H1 (cell line): ENCODE measurements around the gene KCNMA1.

Experiments used
- EZH2 ChIP-seq: fragments of 200-600 bp; sonication (generic); IDR thresholded peaks from 2 replicates; pipeline ENCODE4 v1.7.1; 2012; ENCODE audit warnings: low read depth, mild to moderate bottlenecking, moderate library complexity, low read length, inconsistent platforms; ENCODE audit not compliant: severe bottlenecking
- JUN ChIP-seq: IDR thresholded peaks from 2 replicates; pipeline ENCODE4 v1.6.1; 2011; ENCODE audit warnings: low read depth, mild to moderate bottlenecking, improper control_type of control experiment, low read length
- TF ChIP-seq, protein P1 (sequence below), 3 experiments: IDR thresholded peaks; 1 replicate in 2 of 3; 2 replicates in 1 of 3; pipeline versions ENCODE4 v1.5.1 to v1.6.1; 2011; ENCODE audit warnings: low read length in 3 of 3, mild to moderate bottlenecking in 3 of 3, inconsistent platforms in 2 of 3, low read depth in 1 of 3, moderate library complexity in 1 of 3; ENCODE audit not compliant: insufficient read depth in 1 of 3; ENCODE audit errors: control extremely low read depth in 1 of 3

DNA sequence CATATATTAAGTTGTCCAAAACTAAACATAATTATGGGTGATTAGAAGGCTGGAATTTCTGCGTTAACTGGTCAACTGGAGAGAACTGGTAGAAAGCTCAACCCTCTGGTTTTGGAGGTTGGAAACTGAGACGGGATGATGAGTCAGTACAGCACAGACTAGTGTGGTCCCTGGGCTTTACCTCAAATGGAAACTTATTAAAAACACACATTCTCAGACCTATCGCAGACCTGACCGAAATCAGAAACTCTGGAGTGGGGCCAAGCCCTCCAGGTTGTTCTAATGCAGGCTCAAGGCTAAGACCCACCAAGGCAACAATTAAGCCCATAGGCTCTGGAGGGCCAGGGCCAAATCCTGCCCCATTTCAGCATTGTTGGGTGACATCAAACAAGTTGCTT lies 136.9 kb downstream of the KCNMA1 start:
- TF ChIP-seq JUN = no peak
- TF ChIP-seq EZH2 = no peak
- TF ChIP-seq, protein P1, sequence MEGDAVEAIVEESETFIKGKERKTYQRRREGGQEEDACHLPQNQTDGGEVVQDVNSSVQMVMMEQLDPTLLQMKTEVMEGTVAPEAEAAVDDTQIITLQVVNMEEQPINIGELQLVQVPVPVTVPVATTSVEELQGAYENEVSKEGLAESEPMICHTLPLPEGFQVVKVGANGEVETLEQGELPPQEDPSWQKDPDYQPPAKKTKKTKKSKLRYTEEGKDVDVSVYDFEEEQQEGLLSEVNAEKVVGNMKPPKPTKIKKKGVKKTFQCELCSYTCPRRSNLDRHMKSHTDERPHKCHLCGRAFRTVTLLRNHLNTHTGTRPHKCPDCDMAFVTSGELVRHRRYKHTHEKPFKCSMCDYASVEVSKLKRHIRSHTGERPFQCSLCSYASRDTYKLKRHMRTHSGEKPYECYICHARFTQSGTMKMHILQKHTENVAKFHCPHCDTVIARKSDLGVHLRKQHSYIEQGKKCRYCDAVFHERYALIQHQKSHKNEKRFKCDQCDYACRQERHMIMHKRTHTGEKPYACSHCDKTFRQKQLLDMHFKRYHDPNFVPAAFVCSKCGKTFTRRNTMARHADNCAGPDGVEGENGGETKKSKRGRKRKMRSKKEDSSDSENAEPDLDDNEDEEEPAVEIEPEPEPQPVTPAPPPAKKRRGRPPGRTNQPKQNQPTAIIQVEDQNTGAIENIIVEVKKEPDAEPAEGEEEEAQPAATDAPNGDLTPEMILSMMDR (IDR thresholded peaks at IDR 0.05; ENCODE audit: control extremely low read depth in 1 of 3, insufficient read depth in 1 of 3, low read depth in 1 of 3, low read length in 3 of 3) = no peak
